SK-N-SH (cell line): ENCODE measurements around the gene MTG1.

ENCODE experiments used
- NRF1 ChIP-seq: IDR thresholded peaks from 2 replicates; pipeline ENCODE4 v1.6.1; 2012; ENCODE audit warnings: low read depth, mild to moderate bottlenecking, low read length
- TF ChIP-seq, protein P1 (sequence below): fragments of 200-600 bp; sonication (generic); IDR thresholded peaks from 2 replicates; pipeline ENCODE4 v1.6.1; 2017; ENCODE audit warnings: antibody characterized with exemption, mild to moderate bottlenecking, moderate library complexity

DNA sequence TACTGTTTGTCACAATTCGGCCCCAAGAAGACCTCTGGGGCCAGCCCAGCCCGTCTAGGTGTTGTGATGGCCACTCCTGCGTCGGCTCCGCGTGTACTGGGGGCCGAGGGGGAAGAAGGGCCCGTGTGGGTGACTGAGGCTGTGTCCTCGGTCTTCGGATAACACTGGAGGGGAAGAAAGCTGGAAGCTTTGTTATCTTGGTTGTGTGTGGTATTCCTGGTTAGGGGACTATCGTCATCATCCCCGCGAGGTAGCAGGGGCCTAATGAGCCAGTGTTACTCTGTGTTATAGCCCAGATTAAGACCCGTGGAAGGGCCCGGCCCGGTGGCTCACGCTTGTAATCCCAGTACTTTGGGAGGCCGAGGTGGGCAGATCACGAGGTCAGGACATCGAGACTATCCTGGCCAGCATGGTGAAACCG is 854 bp downstream of the MTG1 start:
- TF ChIP-seq NRF1: no peak
- TF ChIP-seq, protein P1, sequence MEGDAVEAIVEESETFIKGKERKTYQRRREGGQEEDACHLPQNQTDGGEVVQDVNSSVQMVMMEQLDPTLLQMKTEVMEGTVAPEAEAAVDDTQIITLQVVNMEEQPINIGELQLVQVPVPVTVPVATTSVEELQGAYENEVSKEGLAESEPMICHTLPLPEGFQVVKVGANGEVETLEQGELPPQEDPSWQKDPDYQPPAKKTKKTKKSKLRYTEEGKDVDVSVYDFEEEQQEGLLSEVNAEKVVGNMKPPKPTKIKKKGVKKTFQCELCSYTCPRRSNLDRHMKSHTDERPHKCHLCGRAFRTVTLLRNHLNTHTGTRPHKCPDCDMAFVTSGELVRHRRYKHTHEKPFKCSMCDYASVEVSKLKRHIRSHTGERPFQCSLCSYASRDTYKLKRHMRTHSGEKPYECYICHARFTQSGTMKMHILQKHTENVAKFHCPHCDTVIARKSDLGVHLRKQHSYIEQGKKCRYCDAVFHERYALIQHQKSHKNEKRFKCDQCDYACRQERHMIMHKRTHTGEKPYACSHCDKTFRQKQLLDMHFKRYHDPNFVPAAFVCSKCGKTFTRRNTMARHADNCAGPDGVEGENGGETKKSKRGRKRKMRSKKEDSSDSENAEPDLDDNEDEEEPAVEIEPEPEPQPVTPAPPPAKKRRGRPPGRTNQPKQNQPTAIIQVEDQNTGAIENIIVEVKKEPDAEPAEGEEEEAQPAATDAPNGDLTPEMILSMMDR: no peak
